Activated CD4-positive, alpha-beta T cell treated with anti-CD3 and anti-CD28 coated beads, Interleukin-2, amount 10 ng/mL, durations not matched to agents 7 days and 5 days (primary cell): ENCODE measurements around the gene FTO. TPM values are rescaled to one million over a fixed set of nuclear protein-coding genes. Genes with fewer than 3 reads are reported as not detected.

Source experiments
- CTCF ChIA-PET: fragments of 350-600 bp; sonication (Branson Sonifier 250); formaldehyde crosslinking; loops from one replicate; lab custom pipeline; 2021; ENCODE audit warnings: antibody characterized with exemption; lab: Charles Lee
- POLR2A ChIA-PET: fragments of 350-600 bp; sonication (Branson Sonifier 250); formaldehyde crosslinking; loops from one replicate; lab custom pipeline; 2021; ENCODE audit warnings: antibody characterized with exemption; lab: Charles Lee
- DNase-seq: peaks from one replicate; pipeline ENCODE4 v3.0.0-alpha.2; 2020
- H3K27ac Mint-ChIP-seq: one replicate; pipeline ENCODE4 v1.8.0; 2021; ENCODE audit warnings: mild to moderate bottlenecking, moderate library complexity, mixed read lengths
- H3K27me3 Mint-ChIP-seq: one replicate; pipeline ENCODE4 v1.8.0; 2021; ENCODE audit warnings: mixed read lengths
- H3K36me3 Mint-ChIP-seq: one replicate; pipeline ENCODE4 v1.8.0; 2021; ENCODE audit warnings: low read depth, mixed read lengths
- H3K4me1 Mint-ChIP-seq: one replicate; pipeline ENCODE4 v1.8.0; 2021; ENCODE audit warnings: mixed read lengths
- H3K4me3 Mint-ChIP-seq: one replicate; pipeline ENCODE4 v1.8.0; 2021; ENCODE audit warnings: mild to moderate bottlenecking, moderate library complexity, mixed read lengths
- H3K9me3 Mint-ChIP-seq: one replicate; pipeline ENCODE4 v1.8.0; 2021; ENCODE audit warnings: mixed read lengths
- total RNA-seq, 2 experiments: library from RNA; stranded (reverse); gene quantifications; one replicate each; pipeline ENCODE4 v1.2.3, GENCODE V29; 2021

Gene FTO
- total RNA-seq, 2 experiments from 2014 or later, result 44.2 to 44.3 TPM

DNA sequence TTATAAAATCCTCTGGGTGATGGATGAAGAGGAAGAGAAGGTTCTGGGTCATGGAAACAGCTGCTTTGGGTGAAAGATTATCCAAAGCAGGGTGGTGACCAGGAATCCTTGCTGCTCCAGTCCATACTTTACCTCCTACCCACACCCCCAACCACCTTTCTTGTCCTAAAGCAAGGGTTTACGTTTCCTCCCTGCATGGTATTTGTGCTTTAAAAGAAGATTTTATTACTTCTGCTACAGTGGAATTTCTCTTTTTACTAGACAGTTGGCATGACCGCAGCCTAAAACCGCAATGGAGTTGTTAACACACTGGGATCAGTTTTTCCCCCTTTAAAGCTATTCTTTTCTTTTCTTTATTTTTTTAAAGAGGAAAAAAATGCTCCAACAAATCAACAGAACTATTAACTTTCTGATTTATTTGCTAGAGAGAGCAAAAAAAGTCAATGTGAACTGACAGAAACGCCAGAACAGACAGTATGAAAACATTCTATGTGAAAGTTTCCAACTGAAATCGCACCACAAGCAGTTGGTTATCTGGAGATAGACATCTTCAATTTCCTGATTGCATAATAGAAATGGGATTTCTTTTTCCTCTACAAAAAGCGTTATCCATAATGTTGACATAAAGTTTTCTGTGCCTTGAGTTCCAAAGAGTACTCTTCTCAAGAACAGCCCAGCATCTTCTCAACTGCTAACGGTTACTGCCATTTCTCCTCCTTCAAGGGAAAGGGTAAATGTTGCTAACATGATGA lies 346.7 kb downstream of the FTO start:
- no peaks in the 10 kb centered on the region for H3K36me3 Mint-ChIP-seq
- H3K4me3 Mint-ChIP-seq, result no peak overlapping the region
- H3K4me1 Mint-ChIP-seq, result no peaks in the 10 kb centered on the region
- no peaks in the 10 kb centered on the region for H3K9me3 Mint-ChIP-seq
- H3K27ac Mint-ChIP-seq, result no peak overlapping the region
- DNase-seq, result no peak
- CTCF ChIA-PET, result no interaction called here
- POLR2A ChIA-PET, result no interaction called here
- no peaks in the 10 kb centered on the region for H3K27me3 Mint-ChIP-seq

DNA sequence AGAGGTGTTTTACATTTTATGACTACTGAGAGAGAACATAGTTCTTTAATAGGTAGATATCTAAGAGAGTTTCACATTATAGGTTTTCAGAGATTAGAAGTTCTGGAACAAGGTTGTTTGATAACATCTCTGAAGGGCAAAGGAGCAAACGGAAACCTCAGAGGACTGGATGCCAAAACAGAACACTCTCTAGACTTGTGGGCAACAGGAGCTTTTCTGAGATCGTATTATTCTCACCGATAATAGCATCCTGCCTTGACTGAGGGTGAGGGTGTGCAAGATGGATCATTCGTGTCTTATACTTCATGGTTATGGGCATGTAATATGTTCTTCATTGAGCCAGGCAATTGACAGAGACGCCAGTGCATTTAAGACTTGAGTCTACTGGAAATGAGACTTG lies 347.9 kb downstream of the FTO start:
- no peaks in the 10 kb centered on the region for H3K9me3 Mint-ChIP-seq
- H3K4me3 Mint-ChIP-seq, result no peak overlapping the region
- no peaks in the 10 kb centered on the region for H3K36me3 Mint-ChIP-seq
- no peaks in the 10 kb centered on the region for H3K27me3 Mint-ChIP-seq
- ChIA-PET POLR2A (no interaction called here), CTCF (no interaction called here)
- H3K4me1 Mint-ChIP-seq, result no peaks in the 10 kb centered on the region
- H3K27ac Mint-ChIP-seq, result no peak overlapping the region
- no peak for DNase-seq

DNA sequence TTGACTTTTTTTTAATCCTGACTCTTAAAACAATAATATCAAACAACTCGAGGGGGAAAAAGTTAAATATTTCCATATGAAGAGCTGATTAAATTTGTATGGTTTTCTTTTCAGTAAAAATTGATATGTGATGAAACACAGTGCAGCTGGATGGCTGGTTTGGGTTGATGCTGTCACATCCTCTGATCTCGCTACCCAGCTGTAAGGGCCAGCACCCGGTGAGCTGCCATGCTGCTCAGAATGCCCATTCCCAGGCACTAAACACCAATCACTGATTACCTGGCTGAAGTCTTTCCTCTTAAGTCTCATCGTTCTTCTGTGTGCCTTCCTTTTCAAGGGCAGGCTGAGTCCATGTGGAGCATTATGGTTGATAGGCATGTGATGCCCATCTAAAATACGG lies 348.3 kb downstream of the FTO start:
- H3K4me3 Mint-ChIP-seq, result no peak overlapping the region
- CTCF ChIA-PET, result no interaction called here
- no peak for DNase-seq
- no peak overlapping the region for H3K27ac Mint-ChIP-seq
- POLR2A ChIA-PET, result no interaction called here
- no peaks in the 10 kb centered on the region for H3K4me1 Mint-ChIP-seq
- H3K27me3 Mint-ChIP-seq, result no peaks in the 10 kb centered on the region
- H3K36me3 Mint-ChIP-seq, result no peaks in the 10 kb centered on the region
- H3K9me3 Mint-ChIP-seq, result no peaks in the 10 kb centered on the region

DNA sequence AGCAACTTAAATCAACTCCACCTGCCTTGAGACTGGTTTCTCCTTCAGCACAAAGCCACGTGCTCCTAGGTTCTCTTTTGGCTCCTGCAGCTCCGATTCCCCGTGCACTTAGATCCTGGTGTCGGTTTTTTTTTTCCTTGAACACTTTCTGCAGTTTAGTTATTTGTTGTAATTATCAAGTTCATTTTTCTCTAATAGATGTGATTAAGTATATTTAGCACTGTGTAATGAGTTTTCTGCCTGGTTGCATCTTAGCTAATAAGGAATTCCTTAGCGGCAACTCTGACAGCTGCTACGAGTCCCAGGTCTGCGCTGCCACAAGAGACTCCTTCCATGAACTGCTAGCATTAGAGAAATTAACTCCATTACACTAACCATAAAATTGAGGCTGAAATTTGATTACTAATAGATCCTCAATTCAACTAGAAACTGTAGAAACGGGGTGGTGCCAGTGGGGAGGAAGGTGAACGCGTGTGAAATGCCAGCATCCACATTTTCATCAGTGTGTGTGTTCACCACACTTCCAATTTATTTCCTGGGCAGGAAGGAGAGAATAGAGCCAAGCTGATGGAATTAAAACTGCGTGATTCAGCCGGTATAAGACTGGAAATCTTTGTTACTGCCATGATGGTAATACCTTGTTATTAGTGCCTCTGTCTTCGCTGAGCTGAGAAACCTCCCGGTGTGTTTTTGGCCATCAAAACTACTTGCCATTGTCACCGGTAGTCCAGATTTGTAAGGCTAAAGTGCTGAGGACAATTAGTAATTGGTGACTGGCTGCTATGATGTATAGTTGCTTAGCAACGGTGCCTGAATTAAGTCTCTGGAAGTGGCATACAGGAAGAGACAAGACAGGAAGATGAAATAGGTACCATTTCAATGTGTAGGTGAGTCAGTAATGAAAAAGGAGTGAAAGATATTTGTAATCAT lies 350.2 kb downstream of the FTO start:
- DNase-seq, result no peak
- Mint-ChIP-seq H3K4me1 (no peaks in the 10 kb centered on the region), H3K36me3 (no peaks in the 10 kb centered on the region), H3K27ac (no peak overlapping the region), H3K27me3 (no peaks in the 10 kb centered on the region), H3K9me3 (no peaks in the 10 kb centered on the region), H3K4me3 (no peak overlapping the region)
- ChIA-PET CTCF (interaction anchor here (0.9 kb wide), 1 partner anchor 48 kb away, joined by 3 read pairs; no protein-coding TSS in a partner anchor), POLR2A (no interaction called here)

DNA sequence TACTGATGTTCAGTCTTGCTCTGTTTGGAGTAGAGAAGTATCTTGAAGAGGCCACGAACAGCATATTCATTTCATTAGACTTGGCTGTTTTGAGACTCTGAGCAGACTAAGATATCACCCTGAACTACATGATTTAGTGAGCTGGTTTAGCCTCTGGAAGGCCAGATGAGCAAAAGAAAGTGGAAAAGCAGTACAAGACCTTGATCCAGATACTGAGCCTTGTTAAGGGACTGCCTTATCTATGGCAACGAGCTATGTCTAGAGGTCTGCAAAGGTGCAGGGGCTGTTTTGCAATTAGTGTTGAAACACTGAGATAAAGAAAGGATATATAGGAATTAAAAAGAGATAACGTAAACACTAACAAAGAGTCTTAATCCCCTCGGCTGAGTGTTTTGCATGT lies 351.2 kb downstream of the FTO start:
- Mint-ChIP-seq H3K9me3 (no peaks in the 10 kb centered on the region), H3K4me1 (no peaks in the 10 kb centered on the region), H3K4me3 (no peak overlapping the region), H3K27ac (no peak overlapping the region), H3K27me3 (no peaks in the 10 kb centered on the region), H3K36me3 (no peaks in the 10 kb centered on the region)
- DNase-seq, result no peak
- POLR2A ChIA-PET, result no interaction called here
- CTCF ChIA-PET, result interaction anchor here (0.9 kb wide), 1 partner anchor 47 kb away, joined by 3 read pairs; no protein-coding TSS in a partner anchor

DNA sequence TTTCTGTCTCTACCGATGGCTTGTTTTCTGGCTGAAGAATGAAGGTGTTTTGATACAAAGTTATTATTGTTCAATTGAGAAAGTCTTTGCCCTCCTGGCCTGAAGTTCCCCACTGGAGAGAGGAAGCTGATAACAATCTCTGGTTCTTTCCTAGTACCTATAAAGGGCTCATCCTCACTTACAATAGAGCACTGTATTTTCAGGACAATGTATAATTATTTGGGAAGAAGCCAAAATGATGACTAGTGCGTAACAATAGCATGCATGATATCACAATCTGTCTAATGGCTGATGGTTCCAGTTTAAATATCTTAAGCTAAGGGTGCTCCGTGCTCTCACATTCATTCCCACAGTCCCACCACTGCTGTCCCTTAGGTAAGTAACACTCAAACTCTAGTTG lies 351.9 kb downstream of the FTO start:
- H3K36me3 Mint-ChIP-seq, result no peaks in the 10 kb centered on the region
- no peak overlapping the region for H3K4me3 Mint-ChIP-seq
- no peak for DNase-seq
- CTCF ChIA-PET, result no interaction called here
- POLR2A ChIA-PET, result no interaction called here
- H3K27me3 Mint-ChIP-seq, result no peaks in the 10 kb centered on the region
- no peaks in the 10 kb centered on the region for H3K9me3 Mint-ChIP-seq
- H3K27ac Mint-ChIP-seq, result no peak overlapping the region
- no peaks in the 10 kb centered on the region for H3K4me1 Mint-ChIP-seq

DNA sequence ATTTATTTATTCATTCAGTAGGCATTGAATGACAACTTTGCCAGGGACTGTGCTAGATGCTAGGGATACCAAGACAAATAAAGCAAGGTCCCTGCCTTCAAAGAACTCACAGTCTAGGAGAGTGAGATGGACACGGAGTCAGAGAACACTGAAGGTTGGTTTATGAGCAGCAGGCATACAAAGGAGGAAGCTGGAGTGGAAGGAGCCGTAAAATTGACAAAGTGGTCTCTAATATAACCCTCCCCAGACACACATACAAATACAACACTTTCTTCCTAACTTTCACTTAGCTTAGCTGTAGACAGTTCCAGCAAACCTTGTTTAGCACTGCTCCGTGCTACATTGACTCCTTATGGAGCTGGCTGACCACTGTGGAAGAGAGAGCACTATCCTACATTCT lies 353.0 kb downstream of the FTO start:
- Mint-ChIP-seq H3K4me1 (no peaks in the 10 kb centered on the region), H3K9me3 (no peaks in the 10 kb centered on the region), H3K27ac (no peak overlapping the region), H3K4me3 (no peak overlapping the region), H3K27me3 (no peaks in the 10 kb centered on the region), H3K36me3 (no peaks in the 10 kb centered on the region)
- no peak for DNase-seq
- POLR2A ChIA-PET, result no interaction called here
- CTCF ChIA-PET, result no interaction called here

DNA sequence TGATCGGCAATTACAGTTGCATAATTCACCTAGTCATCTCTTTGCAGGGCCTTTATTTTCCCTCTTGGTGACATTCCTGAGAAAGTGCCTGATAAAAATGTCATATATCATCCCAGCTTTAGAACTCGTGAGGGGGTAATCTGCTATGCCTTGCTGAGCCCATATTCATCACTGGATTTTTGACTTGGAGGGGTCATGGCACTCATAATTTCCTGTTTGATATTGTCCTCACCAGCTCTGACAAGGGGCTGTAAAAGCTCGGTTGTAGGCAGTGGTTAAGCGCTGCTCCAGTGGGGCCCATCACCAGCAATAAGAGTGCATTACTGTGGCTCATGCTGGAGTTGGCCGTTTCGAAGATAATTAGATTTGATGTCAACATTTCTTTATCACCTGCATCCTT lies 355.4 kb downstream of the FTO start:
- no peak for DNase-seq
- ChIA-PET POLR2A (no interaction called here), CTCF (no interaction called here)
- Mint-ChIP-seq H3K27ac (no peak overlapping the region), H3K4me3 (no peak overlapping the region), H3K4me1 (no peaks in the 10 kb centered on the region), H3K36me3 (no peaks in the 10 kb centered on the region), H3K9me3 (no peaks in the 10 kb centered on the region), H3K27me3 (no peaks in the 10 kb centered on the region)

DNA sequence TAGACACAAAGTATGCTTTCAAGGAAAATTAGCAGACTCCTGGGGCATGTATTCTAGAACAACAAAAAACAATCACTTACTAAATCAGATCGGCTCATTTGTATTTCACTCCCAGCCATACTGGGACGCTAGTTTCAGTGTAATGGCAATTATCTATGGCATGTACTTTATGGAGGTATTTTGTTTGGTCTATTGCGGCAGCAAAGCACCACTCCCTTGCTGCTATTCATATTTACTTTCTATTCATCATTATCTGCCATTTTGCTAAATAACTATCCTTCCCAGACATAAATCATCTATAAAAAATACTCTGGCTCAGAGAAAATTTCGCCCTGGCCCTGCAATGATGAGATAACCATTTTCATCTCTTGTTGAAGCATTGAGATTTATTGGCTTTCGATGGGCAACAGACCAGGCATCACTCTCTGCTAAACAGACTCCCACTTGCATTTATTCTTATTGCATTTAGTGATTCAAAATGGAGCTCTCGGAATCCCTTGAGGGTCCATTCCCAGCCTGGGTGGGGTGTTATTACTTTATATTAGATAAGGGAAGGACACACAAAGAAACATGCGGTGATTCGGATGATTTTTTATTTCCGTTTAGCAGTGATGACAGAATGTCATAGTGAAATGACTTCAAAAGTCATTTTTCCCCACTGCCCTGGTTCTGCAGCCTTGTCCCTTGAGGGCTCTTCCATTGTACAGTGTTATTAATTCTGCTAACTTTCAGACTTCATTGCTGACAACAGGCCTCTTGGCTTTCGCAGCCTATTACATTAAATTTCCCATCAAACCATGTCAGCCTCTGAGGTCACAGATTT lies 356.9 kb downstream of the FTO start:
- CTCF ChIA-PET, result no interaction called here
- POLR2A ChIA-PET, result no interaction called here
- no peaks in the 10 kb centered on the region for H3K9me3 Mint-ChIP-seq
- DNase-seq, result no peak
- H3K4me1 Mint-ChIP-seq, result no peaks in the 10 kb centered on the region
- H3K27me3 Mint-ChIP-seq, result no peaks in the 10 kb centered on the region
- H3K27ac Mint-ChIP-seq, result no peak overlapping the region
- no peak overlapping the region for H3K4me3 Mint-ChIP-seq
- H3K36me3 Mint-ChIP-seq, result no peaks in the 10 kb centered on the region

DNA sequence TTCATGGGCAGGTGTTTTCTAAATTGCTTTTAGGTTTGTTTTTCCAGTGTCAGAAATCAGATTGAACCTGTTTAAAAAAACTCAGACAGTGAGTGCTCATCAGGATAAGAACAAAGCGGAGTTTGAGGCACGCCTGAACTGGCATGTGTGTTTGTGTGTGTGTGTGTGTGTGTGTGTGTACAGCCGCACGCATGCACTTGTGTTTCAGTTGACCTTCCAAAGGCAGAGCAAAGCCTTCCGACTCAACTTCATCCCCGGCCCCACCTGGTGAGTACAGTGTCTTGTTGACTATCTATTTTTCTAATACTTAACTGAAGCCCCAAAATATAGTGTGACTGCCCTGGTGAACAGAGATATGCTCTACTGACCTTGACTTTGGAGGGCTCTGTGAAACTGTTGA lies 357.5 kb downstream of the FTO start:
- Mint-ChIP-seq H3K27me3 (no peaks in the 10 kb centered on the region), H3K27ac (no peak overlapping the region), H3K4me3 (no peak overlapping the region), H3K36me3 (no peaks in the 10 kb centered on the region), H3K4me1 (no peaks in the 10 kb centered on the region), H3K9me3 (no peaks in the 10 kb centered on the region)
- POLR2A ChIA-PET, result no interaction called here
- DNase-seq, result no peak
- CTCF ChIA-PET, result no interaction called here

DNA sequence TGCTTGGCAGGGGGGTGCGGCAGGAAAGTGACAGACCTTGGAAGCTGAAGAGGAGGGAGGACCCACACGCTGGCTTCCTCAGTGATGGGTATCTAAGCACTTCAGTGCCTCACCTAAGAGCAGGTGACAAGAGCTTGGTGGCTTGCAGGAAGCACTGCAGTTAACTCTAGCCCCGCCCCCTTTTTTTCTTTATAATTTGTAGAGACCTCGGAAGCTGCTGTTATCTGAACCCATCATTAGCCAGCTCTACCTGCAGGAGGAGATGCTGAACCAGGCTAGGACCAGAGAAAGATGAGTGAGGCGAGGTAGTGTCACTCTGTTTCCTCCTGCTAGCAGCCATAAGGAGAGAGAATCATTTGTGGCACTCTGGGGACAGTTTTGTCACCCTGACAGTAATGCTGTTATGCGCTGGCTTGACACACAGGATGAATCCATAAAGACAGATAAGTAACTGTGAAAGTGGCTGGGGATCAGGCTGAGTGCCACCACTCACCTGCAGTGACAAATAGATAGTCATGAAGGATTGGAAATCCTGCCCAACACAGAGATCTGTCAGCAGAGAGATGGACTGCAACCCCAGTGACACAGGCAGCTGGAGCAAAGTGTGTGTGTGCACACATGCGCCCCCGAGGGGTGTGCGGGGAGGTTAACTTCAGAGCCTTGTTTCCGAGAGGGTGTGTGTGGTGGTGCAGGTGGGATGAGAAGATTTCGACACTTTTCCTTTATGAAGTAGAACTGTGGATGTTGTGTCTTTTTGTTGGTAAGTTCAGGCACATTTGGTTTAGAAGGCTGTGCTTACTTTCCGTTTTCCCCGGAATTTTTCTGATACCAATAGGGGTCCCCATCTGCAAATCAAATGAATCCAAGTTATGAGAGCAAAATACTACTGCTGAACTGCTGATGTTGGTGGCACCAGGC lies 358.7 kb downstream of the FTO start:
- no peak overlapping the region for H3K27ac Mint-ChIP-seq
- no peaks in the 10 kb centered on the region for H3K27me3 Mint-ChIP-seq
- no peak overlapping the region for H3K4me3 Mint-ChIP-seq
- no peak for DNase-seq
- H3K4me1 Mint-ChIP-seq, result no peaks in the 10 kb centered on the region
- POLR2A ChIA-PET, result no interaction called here
- CTCF ChIA-PET, result no interaction called here
- no peaks in the 10 kb centered on the region for H3K36me3 Mint-ChIP-seq
- no peaks in the 10 kb centered on the region for H3K9me3 Mint-ChIP-seq

DNA sequence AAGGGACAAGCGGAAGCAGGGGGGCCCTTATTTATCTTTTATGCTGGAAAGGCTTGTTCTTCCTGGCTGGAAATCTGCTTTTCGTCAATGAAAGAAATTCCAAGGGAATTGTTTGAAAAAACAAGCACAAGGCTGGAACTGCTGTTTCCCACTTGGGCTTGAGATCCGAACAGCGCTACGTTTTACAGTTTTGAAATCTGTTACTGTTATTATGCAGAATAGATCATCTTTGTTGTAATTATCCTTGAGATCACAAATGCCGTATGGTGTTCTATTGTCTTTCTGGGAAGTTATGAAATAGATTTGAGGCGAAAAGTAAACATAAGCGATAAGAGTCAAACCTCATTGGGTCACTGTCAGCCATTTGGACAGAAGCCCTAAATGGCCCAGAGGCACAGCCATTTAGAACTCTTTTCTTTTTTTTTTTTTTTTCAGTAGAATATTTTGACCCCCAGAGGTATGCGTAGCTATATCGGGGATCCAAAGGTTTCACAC lies 359.4 kb downstream of the FTO start:
- no peak overlapping the region for H3K27ac Mint-ChIP-seq
- H3K36me3 Mint-ChIP-seq, result no peaks in the 10 kb centered on the region
- H3K27me3 Mint-ChIP-seq, result no peaks in the 10 kb centered on the region
- POLR2A ChIA-PET, result no interaction called here
- no peak overlapping the region for H3K4me3 Mint-ChIP-seq
- DNase-seq, result no peak
- CTCF ChIA-PET, result no interaction called here
- H3K4me1 Mint-ChIP-seq, result no peaks in the 10 kb centered on the region
- H3K9me3 Mint-ChIP-seq, result no peaks in the 10 kb centered on the region
